Neural progenitor cell (in vitro differentiated cells): ENCODE results near the gene FYN.

Source experiments
- CTCF ChIP-seq: fragments of 200-600 bp; sonication (generic); IDR thresholded peaks from 2 replicates; pipeline ENCODE4 v1.5.1; 2017; ENCODE audit warnings: antibody characterized with exemption, mild to moderate bottlenecking
- EZH2 ChIP-seq: fragments of 200-600 bp; sonication (generic); IDR thresholded peaks from 2 replicates; pipeline ENCODE4 v1.6.1; 2017; ENCODE audit warnings: antibody characterized with exemption, mild to moderate bottlenecking, moderate library complexity

- TF ChIP-seq CTCF (no peak), EZH2 (no peak)
Observed at GRCh38 chr6:111784433-111784832, 88.8 kb downstream of the FYN start.
